Choroid plexus epithelial cell (primary cell): ENCODE data around the gene EMC9.

Experiments
- DNase-seq: peaks from one replicate; pipeline ENCODE4 v3.0.0-alpha.2; 2010; ENCODE audit warnings: low read depth
- H3K4me3 ChIP-seq: 2 replicates; pipeline ENCODE4 v1.5.1; 2011; ENCODE audit warnings: low read depth, mild to moderate bottlenecking, control low read depth, low read length, moderate library complexity
- CTCF ChIP-seq: conservative IDR thresholded peaks from 2 replicates; pipeline ENCODE4 v1.5.1; 2011; ENCODE audit warnings: low read depth, mild to moderate bottlenecking, control low read depth, inconsistent platforms, low read length, moderate library complexity

EMC9 gene

GRCh38 chr14:24092505-24093206, 48.7 kb downstream of the EMC9 start:
- H3K4me3 ChIP-seq = no peak overlapping the region
- TF ChIP-seq CTCF = no peak
- no peak for DNase-seq

- no peak overlapping the region for H3K4me3 ChIP-seq
- no peak for TF ChIP-seq CTCF
- no peak for DNase-seq
Observed at GRCh38 chr14:24092110-24092504, 49.3 kb downstream of the EMC9 start.

GRCh38 chr14:24089890-24090289, 51.5 kb downstream of the EMC9 start:
- no peak for DNase-seq
- TF ChIP-seq CTCF = no peak

More at GRCh38 chr14:24089890-24090289, 51.5 kb downstream of the EMC9 start:
- no peak overlapping the region for H3K4me3 ChIP-seq
